ENCODE data around the gene TMEM219.

The TMEM219 gene

DNA sequence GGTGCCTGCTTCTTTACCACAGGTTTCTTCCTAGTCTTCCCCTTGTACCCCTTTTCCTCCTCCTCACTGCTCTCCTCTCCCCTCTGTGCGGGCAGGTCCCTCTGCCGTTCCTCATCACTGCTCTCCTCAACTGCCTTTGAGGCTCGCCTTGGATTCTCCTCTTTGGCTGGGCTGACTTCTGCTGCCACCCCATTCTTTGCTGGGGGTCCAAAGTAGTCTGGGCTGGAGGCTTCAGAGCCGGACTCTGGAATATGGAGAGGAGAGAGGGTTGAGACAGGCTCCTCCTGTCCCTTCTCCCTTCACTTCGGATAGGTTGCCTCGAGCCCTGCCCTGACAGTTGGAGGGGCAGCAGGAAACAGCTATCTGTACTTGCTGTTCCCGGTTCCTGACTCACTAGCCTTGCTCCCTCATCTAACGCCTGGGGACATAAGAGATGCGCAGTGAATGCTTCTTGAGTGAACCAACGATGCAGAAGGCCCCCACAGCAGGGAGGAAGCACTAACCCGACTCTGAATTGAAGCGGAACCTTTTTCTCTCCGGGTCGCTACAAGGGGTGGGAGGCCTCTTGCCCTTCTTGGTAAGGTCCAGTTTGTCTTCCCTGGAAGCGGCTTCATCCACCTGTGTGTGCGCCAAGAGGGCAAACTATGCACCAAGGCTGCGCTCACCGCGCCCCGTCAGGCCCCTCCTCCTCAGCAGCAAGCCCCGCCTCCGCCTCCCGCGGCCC is 32.9 kb downstream of the TMEM219 start:
- Histone ChIP-seq H3K9ac (ENCODE audit: low read length) (peak overlapping the region; percentile 89), H3F3A (ENCODE audit: insufficient read depth) (peaks cover 10% of the 10 kb centered on the region; the same call in 1 of the 2 replicates), H3K9me3 (ENCODE audit: insufficient read depth, low read length) (no peaks in the 10 kb centered on the region), H3K4me2 (ENCODE audit: low read depth, low read length, poor library complexity, severe bottlenecking) (peak overlapping the region; percentile 89), H3K27ac (ENCODE audit: low read depth, low read length) (peak overlapping the region; percentile 93), H3K4me3 (ENCODE audit: insufficient read depth, low read length, poor library complexity, severe bottlenecking) (peak overlapping the region; percentile 80), H3K9me2 (replicated peaks; ENCODE audit: insufficient read depth, low read length) (no peaks in the 10 kb centered on the region), H3K27me3 (ENCODE audit: low read length) (no peaks in the 10 kb centered on the region), H2AFZ (ENCODE audit: low read depth, low read length, severe bottlenecking) (no peak overlapping the region), H3K36me3 (ENCODE audit: low read length) (no peaks in the 10 kb centered on the region), H3K79me2 (ENCODE audit: insufficient read depth, low read length) (peaks cover 11% of the 10 kb centered on the region), H4K20me1 (ENCODE audit: low read depth, low read length) (no peaks in the 10 kb centered on the region)
- TF ChIP-seq CTCF (IDR thresholded peaks at IDR 0.05; ENCODE audit: insufficient read depth, low read length, poor library complexity, severe bottlenecking), result no peak
- no peak for TF ChIP-seq EZH2phosphoT487 (conservative IDR thresholded peaks at IDR 0.05; ENCODE audit: low read length)

- TF ChIP-seq EZH2phosphoT487 (conservative IDR thresholded peaks at IDR 0.05; ENCODE audit: low read length) (no peak), CTCF (IDR thresholded peaks at IDR 0.05; ENCODE audit: insufficient read depth, low read length, poor library complexity, severe bottlenecking) (no peak)
- H2AFZ ChIP-seq (ENCODE audit: low read depth, low read length, severe bottlenecking), result peak within 1 kb of the TSS; percentile 85
These were observed 33.5 kb downstream of the TMEM219 start, which contains the start of gene HIRIP3 for GRCh38 chr16:29995324-29995910. TSS of gene HIRIP3 (minus strand) at chr16:29995617. CDS start at chr16:29995605, 12 bp downstream.

GRCh38 chr16:29995911-29996765 is 34.3 kb downstream of the TMEM219 start, which contains the start of gene INO80E:
TSS of gene INO80E (plus strand) at chr16:29996241. CDS start at chr16:29996311, 70 bp downstream.
- no peaks in the 10 kb centered on the region for H3K27me3 ChIP-seq (ENCODE audit: low read length)
- H2AFZ ChIP-seq (ENCODE audit: low read depth, low read length, severe bottlenecking), result peak within 1 kb of the TSS; percentile 85
- TF ChIP-seq EZH2phosphoT487 (conservative IDR thresholded peaks at IDR 0.05; ENCODE audit: low read length) (no peak), CTCF (IDR thresholded peaks at IDR 0.05; ENCODE audit: insufficient read depth, low read length, poor library complexity, severe bottlenecking) (no peak)
- no peaks in the 10 kb centered on the region for H3K9me2 ChIP-seq (replicated peaks; ENCODE audit: insufficient read depth, low read length)
- no peaks in the 10 kb centered on the region for H3K36me3 ChIP-seq (ENCODE audit: low read length)
- peak within 1 kb of the TSS; percentile 89 for H3K9ac ChIP-seq (ENCODE audit: low read length)
- no peaks in the 10 kb centered on the region for H4K20me1 ChIP-seq (ENCODE audit: low read depth, low read length)
- peaks cover 10% of the 10 kb centered on the region; the same call in 1 of the 2 replicates for H3F3A ChIP-seq (ENCODE audit: insufficient read depth)
- H3K4me3 ChIP-seq (ENCODE audit: insufficient read depth, low read length, poor library complexity, severe bottlenecking), result peak within 1 kb of the TSS; percentile 80
- H3K27ac ChIP-seq (ENCODE audit: low read depth, low read length), result peak within 1 kb of the TSS; percentile 93
- no peaks in the 10 kb centered on the region for H3K9me3 ChIP-seq (ENCODE audit: insufficient read depth, low read length)
- H3K79me2 ChIP-seq (ENCODE audit: insufficient read depth, low read length), result peaks cover 11% of the 10 kb centered on the region
- peak within 1 kb of the TSS; percentile 89 for H3K4me2 ChIP-seq (ENCODE audit: low read depth, low read length, poor library complexity, severe bottlenecking)

More at GRCh38 chr16:29995324-29995910, 33.5 kb downstream of the TMEM219 start, which contains the start of gene HIRIP3:
- H3K4me2 ChIP-seq (ENCODE audit: low read depth, low read length, poor library complexity, severe bottlenecking), result peak within 1 kb of the TSS; percentile 89
- peaks cover 11% of the 10 kb centered on the region for H3K79me2 ChIP-seq (ENCODE audit: insufficient read depth, low read length)
- H3K27me3 ChIP-seq (ENCODE audit: low read length), result no peaks in the 10 kb centered on the region
- H3K9me3 ChIP-seq (ENCODE audit: insufficient read depth, low read length), result no peaks in the 10 kb centered on the region
- no peaks in the 10 kb centered on the region for H3K36me3 ChIP-seq (ENCODE audit: low read length)
- peak within 1 kb of the TSS; percentile 80 for H3K4me3 ChIP-seq (ENCODE audit: insufficient read depth, low read length, poor library complexity, severe bottlenecking)
- peak within 1 kb of the TSS; percentile 93 for H3K27ac ChIP-seq (ENCODE audit: low read depth, low read length)
- peaks cover 10% of the 10 kb centered on the region; the same call in 1 of the 2 replicates for H3F3A ChIP-seq (ENCODE audit: insufficient read depth)
- H4K20me1 ChIP-seq (ENCODE audit: low read depth, low read length), result no peaks in the 10 kb centered on the region
- no peaks in the 10 kb centered on the region for H3K9me2 ChIP-seq (replicated peaks; ENCODE audit: insufficient read depth, low read length)
- H3K9ac ChIP-seq (ENCODE audit: low read length), result peak within 1 kb of the TSS; percentile 89
